ENCODE results near the gene MRAP.

Gene MRAP

DNA sequence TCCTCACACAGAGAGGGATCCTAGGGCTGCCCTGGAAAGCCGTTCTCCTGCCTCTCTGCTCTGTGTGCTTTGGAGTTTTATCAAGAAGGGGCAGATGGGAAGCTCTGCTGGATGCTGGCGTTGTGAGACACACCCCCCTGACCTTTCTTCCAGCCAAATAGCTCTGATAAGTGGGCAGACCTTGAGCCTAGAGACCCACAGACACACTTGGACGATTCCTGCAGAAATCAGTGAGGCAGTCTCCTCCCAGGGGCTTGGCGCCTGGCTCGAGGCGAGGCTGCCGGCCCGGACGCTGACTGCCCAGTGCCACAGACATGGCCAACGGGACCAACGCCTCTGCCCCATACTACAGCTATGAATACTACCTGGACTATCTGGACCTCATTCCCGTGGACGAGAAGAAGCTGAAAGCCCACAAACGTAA is at the start of gene MRAP:
Gene MRAP, plus strand, starts transcription at position 198 of the 424 bp plus-strand sequence. Its CDS starts 117 bp downstream, at position 315.
- no peak for TF ChIP-seq CTCF (conservative IDR thresholded peaks at IDR 0.05; ENCODE audit: low read depth, low read length)
- no peak for DNase-seq (ENCODE audit: low read depth)
- H3K4me3 ChIP-seq (ENCODE audit: low read depth, low read length): no peak within 1 kb of the TSS

- no peak for DNase-seq (ENCODE audit: low read depth)
- TF ChIP-seq CTCF (conservative IDR thresholded peaks at IDR 0.05; ENCODE audit: low read depth, low read length): no peak
- no peak overlapping the region for H3K4me3 ChIP-seq (ENCODE audit: low read depth, low read length)
These were observed 49.0 kb upstream of the MRAP start for GRCh38 chr21:32249511-32250280.

GRCh38 chr21:32252136-32252535 is 46.5 kb upstream of the MRAP start:
- DNase-seq (ENCODE audit: low read depth): no peak
- no peak for TF ChIP-seq CTCF (conservative IDR thresholded peaks at IDR 0.05; ENCODE audit: low read depth, low read length)
- no peak overlapping the region for H3K4me3 ChIP-seq (ENCODE audit: low read depth, low read length)

- no peak for TF ChIP-seq CTCF (conservative IDR thresholded peaks at IDR 0.05; ENCODE audit: low read depth, low read length)
- peak; percentile 4 for DNase-seq (ENCODE audit: low read depth)
- H3K4me3 ChIP-seq (ENCODE audit: low read depth, low read length): no peak overlapping the region
These were observed 45.4 kb upstream of the MRAP start for GRCh38 chr21:32253215-32253641.

DNA sequence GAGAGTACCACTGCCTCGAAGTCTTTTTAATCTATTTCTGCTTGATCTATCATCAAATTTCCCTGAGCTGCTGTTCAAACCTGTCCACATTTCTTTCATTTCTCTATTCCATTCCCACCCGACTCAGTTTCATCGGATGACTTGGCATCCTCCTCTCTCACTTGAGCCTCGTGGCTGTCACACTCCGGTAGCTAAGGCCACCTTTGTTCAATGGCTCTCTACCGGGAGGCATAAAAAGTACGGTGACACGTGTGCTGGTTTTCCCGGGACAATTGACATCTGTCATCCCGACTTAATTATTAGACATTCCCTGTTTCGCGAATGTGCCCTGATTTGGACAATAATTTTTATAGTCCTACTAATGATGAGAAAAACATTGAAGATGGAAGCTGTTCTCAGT is 42.4 kb upstream of the MRAP start:
- DNase-seq (ENCODE audit: low read depth): no peak
- no peak for TF ChIP-seq CTCF (conservative IDR thresholded peaks at IDR 0.05; ENCODE audit: low read depth, low read length)

GRCh38 chr21:32256873-32257620 is 41.6 kb upstream of the MRAP start:
- DNase-seq (ENCODE audit: low read depth): peak; percentile 92
- H3K4me3 ChIP-seq (ENCODE audit: low read depth, low read length): no peak overlapping the region
- no peak for TF ChIP-seq CTCF (conservative IDR thresholded peaks at IDR 0.05; ENCODE audit: low read depth, low read length)

More for the DNA sequence above, 42.4 kb upstream of the MRAP start:
- H3K4me3 ChIP-seq (ENCODE audit: low read depth, low read length): no peak overlapping the region

Data from choroid plexus epithelial cell (primary cell).